VCaP (cell line): ENCODE results near the gene NUDT12.

ENCODE experiments used
- H3K27ac ChIP-seq: fragments of 450-650 bp; 2 replicates; pipeline ENCODE4 v1.5.1; 2017
- TF ChIP-seq, protein P1 (sequence below): fragments of 450-650 bp; conservative IDR thresholded peaks from 2 replicates; pipeline ENCODE4 v1.5.1; 2017; ENCODE audit warnings: mild to moderate bottlenecking, moderate library complexity

NUDT12 gene

GRCh38 chr5:103505581-103506305, 56.8 kb downstream of the NUDT12 start:
- H3K27ac ChIP-seq = no peak overlapping the region
- TF ChIP-seq, protein P1, sequence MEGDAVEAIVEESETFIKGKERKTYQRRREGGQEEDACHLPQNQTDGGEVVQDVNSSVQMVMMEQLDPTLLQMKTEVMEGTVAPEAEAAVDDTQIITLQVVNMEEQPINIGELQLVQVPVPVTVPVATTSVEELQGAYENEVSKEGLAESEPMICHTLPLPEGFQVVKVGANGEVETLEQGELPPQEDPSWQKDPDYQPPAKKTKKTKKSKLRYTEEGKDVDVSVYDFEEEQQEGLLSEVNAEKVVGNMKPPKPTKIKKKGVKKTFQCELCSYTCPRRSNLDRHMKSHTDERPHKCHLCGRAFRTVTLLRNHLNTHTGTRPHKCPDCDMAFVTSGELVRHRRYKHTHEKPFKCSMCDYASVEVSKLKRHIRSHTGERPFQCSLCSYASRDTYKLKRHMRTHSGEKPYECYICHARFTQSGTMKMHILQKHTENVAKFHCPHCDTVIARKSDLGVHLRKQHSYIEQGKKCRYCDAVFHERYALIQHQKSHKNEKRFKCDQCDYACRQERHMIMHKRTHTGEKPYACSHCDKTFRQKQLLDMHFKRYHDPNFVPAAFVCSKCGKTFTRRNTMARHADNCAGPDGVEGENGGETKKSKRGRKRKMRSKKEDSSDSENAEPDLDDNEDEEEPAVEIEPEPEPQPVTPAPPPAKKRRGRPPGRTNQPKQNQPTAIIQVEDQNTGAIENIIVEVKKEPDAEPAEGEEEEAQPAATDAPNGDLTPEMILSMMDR = no peak

- TF ChIP-seq, protein P1 = no peak
- H3K27ac ChIP-seq = no peak overlapping the region
Observed at GRCh38 chr5:103503066-103503465, 59.5 kb downstream of the NUDT12 start.

GRCh38 chr5:103502662-103503061, 59.9 kb downstream of the NUDT12 start:
- TF ChIP-seq, protein P1 = no peak
- H3K27ac ChIP-seq = no peak overlapping the region
